ENCODE data around the gene ALX4.

ALX4 gene

DNA sequence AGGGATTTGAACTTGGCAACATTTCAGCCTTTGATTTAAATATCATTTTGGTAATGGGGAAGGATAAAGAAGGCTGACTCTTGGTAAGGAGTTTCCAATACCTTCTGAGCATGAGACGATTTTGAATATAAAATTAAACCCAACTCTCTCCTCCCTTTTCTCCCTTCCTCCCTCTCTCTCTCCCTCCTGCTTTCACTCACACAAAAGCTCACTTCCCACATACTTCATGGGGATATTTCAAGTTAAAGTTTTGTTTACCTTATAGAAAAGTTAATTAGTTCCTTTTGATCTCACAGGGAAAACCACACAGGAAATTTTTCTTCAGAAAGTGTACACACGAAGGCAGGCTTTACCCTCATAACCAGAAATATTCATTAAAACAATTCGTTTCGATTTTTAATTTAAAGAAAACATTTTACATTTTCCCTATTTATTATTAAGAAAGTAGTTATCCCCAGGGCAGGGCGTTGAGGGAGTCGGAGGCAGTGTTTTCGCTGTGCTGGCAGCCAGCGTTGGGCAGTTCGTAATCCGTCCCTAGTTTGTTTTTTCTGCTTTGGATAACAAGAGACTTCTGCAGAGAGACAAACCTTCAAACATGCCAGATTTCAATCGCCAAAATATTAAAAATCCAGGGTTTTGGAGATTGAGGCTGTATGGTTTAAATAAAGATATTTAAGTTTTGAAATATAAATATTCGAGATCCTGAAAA is 25.3 kb upstream of the ALX4 start:
- DNase-seq: no peak

DNA sequence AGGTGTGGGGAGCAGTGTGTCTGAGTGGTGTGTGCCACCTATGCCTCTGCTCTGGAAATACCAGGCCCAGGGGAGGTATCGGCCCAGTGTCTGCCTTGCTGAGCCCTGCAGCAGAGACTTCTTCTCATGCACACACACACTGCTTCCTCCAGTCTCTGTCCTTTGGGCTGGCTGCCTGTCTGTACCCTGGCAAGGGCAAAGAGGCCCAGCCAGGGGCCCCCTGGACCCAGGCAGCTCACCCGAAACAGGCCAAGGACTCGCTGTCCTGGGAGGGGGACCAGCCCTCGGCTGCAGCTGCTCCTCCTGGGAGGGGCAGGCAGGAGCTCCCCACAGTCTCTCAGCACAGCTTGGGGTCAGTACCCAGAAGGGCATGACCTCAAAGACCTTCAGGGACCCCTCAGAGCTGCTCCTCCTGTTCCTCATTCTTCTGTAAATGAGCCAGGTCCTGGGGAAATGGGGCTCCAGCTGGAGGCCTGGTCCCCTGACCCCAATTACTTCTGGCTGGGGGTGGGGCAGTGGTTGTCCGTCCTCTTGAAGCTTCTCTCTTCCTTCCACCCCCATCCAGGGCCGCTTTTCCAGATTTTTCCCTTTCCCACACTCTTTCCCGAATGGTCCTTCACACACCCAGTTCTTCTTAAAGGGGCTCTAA is 24.5 kb upstream of the ALX4 start:
- no peak for DNase-seq

DNA sequence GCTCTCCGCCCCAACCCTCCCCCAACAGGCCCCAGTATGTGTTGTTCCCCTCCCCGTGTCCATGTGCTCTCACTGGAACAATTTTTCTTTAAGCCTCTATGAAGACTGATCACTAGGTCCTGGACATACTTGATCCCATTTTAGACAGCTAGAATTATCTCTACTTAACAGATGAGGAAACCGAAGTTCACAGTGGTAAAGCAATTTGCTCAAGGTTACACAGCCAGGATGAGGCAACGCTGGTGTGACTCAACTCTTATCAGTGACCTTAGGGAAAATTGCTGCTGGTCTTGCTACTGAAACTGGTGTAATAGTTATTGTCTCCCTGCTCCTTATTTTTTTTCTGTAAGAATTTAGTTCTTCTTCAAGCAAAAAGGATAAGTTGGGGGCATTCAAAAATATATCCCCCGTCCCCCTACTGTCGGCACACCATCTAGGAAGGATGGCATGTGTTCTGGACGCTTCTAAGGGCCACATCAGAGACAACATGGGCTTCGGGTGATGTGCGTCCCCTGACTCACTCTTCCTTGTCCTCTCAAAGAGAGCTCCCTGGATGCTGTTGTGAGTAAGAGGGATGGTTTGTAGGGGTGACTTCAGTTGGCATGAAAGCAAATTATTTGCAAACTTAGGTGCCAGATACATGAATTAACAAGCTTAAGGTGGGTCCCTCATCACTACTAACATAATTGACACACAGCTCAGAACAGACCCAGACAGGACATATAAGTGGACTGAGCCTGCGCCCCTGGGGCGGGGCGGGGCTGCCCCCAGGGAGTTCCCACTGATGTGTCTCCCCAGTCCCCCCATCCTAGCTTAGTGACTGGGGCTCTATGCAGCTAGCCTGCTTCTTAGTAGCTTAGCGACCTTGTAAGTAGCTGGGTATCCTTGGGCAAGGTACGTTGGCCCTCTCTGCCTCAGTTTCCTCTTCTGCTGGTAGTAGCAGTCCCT is 23.6 kb upstream of the ALX4 start:
- DNase-seq: no peak

DNA sequence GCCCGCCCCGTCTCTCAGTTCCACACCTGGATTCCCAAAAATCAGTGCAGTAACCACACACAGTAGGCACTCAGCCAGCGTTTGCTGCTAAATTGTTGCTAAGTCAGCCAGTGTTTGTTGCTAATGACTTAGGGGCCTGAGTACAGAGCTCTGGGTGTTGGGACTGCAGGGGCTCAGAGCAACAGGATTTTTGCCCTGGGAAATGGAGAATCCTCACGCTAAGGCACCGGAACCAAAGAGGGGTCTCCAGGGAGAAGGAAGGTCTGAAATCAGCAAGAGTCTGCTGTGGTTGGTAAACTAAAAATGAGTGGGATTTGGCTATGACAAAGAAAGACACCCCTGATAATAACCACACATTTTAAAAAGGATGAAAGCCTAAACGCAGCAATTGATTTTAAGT is 22.7 kb upstream of the ALX4 start:
- no peak for DNase-seq

DNA sequence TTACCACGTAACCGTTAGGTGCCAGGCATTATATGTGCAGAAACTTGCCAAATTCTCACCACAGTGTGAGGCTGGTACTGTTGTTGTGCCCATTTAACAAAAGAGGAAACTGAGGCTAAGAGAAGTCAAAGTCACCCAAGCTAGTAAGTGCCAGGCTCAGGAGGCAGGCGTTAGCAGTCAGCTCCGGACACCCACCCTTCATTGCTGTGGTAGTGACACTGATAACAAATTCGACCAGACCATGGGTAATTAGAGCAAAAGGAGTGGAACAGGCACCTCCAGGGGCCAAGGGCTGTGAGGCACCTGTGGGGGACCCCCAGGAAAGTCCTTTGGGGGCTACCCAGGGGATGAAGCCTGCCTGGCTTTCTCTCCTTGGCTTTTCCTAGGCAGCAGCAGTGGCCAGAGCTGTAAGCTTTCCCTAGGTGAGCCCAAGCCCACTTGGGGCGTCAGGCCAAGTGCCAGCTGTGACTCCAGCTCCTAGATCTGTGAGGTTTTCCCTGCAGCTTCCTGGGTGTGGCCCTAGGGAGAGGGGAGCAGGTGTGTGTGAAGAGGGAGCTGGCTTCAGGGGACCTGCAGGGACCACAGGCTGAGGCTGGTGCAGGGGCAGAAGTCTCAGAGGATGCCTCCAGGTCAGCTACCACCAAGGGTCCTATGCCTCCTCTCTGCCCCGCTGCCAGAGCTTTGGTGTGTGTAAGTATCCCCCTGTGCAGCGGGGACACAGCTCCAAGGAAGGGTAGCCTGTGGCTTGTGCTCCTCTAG is 19.7 kb upstream of the ALX4 start:
- DNase-seq: no peak

DNA sequence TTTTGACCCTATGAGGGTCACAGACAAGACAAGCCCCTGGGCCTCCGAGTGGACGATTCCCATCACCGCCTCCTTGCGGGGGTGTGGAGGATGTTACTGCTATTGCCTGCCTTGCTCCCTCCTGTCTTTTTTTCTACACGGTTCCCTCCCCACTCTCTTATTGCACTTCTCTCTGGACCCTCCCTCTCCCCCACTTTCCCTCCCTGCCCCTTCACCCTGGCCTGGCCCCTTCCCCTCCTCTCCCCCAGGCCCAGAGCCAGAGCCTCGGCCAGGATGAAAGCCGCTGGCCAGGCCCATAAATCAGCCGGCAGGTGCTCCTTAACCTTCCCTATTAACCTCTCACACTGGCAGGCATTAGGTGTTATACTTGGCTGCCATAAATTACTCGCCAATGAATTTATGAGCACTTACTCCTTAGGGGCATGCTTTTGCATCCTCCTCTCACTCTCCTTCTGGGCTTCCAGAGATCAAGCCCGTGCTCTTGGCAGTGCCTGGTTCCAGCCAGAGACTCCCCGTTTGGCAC is 18.3 kb upstream of the ALX4 start:
- DNase-seq: no peak

DNA sequence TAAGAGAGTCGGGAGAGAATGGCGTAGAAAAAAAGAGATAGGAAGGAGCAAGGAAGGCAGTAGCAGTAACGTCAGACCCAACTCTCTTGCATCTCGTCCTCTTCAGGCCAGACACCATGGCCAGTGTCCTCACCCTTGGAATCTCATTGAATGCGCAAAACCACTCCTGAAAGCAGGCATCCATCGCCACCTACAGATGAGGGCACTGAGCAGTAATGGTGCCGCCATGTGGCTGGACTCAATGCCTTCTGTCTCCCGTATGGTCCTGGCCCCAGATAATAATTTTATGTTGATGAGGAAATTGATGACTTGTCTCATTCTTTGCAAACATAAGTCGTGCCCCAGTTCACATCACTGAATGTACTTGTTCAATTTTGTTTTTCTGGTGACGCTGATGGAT is 17.8 kb upstream of the ALX4 start:
- DNase-seq: no peak

DNA sequence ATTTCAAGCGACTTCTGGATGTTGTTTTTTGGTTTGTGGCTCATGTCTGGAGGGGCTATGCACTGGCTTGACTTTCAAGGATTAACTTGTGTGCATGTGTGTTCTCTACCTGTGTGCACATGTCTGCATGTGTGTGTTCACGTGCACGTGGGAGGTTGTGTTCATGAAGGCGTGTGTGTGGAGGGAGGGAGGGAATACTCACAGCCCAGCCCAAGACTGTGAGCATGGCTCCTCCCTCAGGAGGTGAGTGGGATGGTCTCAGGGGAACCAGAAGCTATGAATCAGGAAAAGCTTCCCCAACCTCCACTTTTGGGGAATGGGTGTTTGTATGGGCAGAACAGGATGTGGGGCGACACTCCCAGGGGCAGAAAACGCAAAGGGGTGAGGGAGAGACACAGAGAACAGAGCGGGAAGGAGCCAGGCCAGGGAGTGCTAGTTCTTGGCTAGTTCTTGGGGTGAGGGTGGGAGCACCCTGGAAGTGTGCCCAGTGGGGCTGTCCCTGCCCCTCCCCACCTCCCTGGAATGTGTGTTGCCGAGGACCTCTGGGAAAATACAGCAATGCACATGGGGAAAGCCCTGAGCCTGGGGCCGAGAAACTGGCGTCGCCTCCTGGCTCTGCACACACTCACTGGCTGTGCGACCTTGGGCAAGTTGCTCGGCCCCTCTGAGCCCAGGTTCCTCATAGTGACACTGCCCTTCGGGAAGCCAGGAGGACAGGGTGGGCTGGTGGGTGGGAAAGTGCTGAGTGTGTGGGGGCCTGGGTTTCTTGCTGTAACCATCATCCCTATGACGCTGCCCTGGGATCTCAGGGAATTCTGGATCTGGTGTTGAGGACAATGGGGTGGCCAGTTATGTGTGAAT is 16.9 kb upstream of the ALX4 start:
- DNase-seq: no peak

DNA sequence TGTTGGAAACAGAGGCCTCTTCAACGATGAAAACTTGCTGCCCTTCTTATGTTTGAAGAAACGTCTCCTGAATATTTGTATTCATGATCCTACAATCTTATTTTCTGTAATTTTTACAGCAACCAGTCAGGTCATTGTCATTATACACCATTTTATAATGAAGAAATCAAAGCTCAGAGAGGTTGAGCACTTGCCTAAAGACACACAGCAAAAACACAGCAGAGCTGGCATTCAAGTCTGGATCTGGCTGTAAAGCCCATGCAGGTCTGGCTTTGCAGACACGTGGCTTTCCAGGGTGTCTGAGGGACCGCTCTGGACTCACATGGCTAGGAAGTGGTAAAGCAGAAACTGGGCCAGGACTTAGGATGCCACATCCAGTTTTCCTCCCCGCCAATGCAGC is 15.8 kb upstream of the ALX4 start:
- no peak for DNase-seq

DNA sequence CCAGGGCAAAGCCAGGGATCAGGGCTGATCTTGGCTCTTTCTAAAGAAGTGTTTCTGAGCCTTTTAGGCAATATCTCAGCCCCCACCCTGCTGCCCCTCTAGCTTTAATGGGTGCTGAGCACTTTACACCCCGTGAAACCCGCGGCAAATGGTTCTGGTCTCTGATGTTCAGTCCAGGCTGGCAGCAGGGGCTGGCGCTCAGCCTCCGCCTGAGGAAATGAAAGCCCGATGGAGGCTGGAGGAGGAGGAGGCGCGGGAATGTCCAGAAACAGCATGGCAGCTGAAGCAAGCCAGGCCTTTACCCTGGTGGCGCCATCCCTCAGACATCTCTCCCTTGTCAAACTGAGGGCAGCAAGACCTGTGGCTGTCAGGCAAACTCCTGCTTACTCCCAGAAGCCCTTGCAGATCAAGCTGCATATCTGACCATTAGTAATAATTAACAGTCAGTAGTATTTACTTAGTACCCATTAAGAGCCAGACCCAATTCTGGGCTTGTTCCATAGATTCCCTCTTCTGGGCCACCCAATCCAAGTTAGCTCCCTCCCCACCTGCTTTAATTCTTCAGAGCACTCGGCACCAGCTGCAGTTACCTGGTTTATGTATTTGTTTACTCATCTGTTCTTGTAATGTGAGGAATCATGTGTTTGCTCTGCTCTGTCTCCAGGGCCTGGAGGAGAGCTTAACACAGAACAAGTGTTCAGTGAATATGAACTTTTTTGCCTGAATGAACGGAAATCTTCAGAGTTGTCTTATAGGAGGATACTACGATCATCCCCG is 15.0 kb upstream of the ALX4 start:
- no peak for DNase-seq

DNA sequence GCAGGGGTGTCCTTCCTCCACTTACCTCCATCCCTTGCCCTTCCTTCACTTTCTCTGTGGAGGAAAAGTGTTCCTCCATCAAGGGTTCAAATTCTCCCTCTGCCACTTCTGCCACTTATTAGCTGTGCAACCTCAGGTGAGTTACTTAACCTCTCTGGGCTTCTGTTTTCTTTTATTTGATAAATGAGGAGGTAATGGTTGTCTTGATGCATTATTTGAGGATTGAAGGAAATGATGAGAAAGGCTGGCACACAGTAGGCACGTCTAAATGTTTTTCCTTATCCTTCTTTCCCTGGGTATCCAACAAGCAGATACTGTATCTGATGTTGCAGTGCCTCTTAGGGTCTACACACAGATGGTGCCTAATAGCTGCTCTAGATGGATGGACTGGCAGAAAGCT is 14.3 kb upstream of the ALX4 start:
- no peak for DNase-seq

DNA sequence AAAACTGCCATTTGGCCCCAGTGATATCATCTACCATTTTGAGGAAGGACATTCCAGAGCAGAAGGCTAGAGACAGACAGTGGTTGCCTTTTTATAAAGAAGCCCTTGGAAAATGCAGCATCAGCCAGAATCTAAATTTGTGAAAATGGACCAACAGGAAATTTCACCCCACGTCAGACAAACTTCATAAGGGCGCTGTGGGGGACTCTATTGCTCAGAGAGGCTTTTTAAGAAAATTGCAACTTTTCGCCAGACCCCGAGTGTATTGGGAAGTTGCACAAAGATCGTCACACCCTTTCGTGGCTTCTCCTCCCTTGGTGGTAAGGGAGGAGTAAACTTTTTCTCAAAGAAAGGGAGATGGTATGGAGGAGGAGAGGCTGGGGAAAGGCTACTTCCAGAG is 12.3 kb upstream of the ALX4 start:
- DNase-seq: no peak

DNA sequence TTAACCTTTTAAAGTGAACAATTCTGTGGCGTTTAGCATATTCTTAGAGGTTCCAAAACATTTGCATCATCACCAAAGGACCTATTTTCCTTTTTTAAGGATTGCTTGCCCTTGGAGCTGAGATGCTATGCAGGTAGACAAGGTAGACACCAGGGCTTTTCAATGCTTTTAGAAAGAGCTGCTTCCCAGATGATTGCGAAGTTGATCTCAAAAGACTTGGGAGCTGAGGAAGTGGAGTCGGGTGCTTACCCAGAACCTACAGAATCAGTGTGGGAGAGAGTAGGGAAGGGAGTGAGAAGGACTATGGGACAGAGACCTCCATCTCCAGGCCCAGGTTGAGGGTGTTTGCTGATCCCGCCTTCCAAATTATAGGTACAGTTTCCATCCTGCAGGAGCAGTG is 11.1 kb upstream of the ALX4 start:
- no peak for DNase-seq

DNA sequence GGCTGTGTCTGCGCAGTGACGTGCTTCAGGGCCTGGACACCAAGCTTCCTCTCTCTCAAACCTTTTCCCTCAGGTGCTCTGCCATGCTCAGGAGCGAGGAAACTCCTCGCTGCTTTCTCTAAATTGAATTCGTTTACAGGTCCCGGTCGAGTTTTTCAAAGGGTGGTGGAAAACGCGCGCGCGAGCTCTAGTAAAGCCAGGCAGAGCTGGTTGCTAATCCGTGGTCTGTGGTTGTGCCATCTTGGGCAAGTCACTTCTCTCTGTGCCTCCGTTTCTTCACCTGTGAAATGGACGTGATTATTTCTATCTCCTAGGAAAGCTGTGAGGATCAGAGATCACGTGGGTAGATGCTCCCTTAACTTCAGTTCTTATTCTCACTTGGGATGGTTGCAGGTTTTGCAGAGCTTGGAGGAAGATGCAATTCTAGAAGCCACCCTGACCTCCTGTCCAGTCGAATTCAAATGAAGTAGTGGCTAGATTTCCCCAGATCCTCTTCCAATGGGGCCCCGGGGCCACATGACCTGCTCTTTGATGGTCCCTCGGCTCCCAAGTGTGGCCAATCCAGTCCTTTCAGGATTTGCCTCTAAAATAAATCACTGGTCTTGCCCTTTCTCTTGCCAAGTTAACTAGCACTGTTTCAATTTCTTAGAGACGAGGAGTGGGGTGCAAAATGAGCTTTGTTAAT is 10.5 kb upstream of the ALX4 start:
- DNase-seq: no peak

DNA sequence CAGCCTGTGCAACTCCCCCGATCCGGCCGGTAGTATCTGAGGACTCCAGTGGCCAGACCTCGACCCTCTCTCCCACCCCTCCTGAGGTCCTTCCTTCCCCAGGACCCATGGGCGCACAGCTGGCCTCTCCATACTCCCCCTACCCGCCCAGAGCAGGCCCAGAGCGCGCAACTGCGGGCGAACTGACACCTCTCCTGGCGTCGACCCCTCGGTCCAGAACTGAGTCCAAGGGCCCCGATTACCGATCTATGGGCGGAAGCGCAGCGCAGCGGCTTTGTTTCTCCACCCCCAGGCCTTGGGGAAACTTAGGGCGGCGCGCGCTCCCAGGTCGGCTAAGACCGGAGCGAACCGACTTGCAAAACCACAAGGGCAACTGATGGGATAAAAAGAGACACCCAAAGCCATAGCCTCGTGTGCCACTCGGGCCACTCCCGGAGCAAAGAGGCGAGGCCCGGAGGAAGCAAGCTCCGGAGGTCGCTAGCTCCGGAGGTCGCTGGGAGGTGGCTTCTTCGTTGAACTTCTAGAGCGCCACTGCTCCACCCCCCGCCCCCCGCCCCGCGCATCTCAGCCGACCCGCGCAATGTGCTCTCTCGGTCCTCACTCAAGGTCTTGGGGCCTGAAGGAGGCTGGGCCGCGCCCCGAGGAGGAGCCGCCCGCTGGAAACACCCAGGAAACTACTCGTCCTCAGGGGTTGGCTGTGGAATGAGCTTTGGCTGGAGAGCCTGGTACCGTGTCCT is 9.8 kb upstream of the ALX4 start:
- no peak for DNase-seq

DNA sequence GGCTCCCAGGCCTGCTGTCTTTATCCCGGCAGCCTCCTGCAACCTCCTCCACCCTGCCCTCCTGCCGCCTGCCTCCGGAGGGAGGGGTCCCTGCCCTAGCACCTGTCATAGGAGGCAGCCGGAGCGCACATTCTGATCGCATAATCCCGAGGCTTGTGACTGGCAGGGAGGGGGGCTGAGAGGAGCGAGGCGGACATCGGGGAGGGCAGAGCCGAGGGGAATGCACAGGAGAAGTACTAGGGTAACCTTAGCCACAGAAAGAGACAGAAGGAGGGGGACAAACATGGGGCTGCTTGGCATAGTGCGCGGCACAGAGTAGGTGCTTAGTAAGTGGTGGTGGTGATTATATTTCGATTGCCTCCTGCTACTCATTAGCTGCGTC is 9.2 kb upstream of the ALX4 start:
- DNase-seq: no peak

DNA sequence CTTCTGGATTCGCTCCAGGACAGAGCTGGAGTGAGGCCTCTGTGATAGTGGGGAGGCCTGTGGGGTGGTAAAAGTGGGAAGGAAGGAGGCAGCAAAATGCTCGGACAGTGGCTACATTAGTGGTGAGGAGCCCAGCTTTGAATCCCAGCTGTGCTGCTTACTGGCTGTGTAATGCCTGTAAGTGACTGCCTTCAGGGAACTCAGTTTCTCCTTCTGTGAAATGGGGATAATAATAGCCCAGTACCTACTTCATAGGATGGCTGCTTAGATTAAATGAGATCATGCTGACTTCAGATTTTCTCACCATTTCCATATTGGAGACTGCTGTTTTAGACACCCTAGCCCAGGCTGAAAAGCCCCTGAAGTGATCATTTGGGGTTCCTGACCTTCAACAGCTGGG is 8.4 kb upstream of the ALX4 start:
- DNase-seq: no peak

DNA sequence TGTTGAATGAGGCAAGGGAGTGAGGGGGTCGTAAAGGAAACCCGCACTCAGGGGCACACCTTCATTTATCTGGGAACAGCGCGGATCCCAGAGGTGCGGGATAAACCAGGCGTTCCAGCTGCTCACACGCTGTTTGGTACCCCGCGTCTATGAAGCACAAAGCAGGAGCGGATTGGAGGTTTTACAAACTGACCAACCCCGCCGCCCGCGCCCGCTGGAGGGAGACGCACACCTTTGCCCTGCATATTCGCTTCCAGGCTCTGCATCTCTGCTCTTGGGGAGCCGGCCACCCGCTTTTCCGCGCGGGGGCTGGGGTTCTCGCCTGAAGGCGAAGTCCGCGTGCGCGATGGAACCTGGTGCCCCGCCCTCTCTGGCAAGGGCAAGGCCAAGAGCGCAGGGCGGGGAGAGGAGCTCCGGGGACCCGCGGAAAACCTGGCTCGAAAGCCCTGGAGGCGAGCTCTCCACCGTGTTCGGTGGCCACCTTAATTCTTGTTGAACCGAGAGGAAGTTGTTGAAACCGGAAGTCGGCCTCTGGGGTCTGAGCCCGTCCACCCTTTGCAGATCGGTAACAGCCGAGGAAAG is 6.8 kb upstream of the ALX4 start:
- no peak for DNase-seq

DNA sequence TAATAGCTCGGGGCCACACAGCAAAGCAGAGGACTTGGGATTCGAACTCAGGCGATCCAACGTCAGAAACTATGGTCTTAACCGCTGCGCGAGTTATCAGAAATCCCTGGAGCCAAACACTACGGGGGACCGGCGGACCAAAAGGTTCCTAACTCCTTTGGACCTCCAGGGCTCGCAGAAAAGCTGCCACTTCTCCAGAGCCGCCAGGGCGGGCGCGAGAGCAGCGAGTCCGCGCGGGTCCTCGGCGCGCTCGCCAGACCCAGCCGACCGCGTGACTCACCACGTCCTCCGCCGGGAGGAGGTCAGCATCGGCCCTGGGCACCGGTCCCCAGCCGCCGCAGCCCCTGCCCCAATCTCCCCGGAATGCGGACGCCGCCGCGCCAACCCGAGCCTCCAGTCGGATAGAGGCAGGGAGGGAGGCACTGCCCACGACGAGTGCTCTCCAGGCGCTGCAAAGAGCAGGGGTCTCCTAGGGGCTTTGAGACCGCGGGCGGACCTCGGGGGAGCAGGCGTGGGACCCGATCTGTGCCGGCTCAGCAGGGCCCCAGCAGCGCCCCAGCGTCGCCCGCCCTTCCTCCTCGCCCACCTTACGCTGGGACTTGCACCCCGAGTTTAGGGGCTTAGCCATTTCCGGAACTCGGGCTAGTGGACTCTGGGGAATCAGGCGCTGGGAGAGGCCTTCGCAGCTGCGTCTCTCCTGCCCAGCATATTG is 6.2 kb upstream of the ALX4 start:
- DNase-seq: no peak
